ENCODE measurements around the gene DNAJC15. TPM values are rescaled to one million over a fixed set of nuclear protein-coding genes. Genes with fewer than 3 reads are reported as not detected.
"Not testable (repeated sequence)": the region's sequence is repeated elsewhere in the genome, so short reads cannot be mapped to it uniquely, and the experiment has no call there.

Gene DNAJC15
- total RNA-seq, 2 experiments from 2014 or later: 14.6 to 16.3 TPM

- H3K27ac Mint-ChIP-seq, H3K9me3 Mint-ChIP-seq, CTCF ChIA-PET, DNase-seq, H3K4me3 Mint-ChIP-seq, H3K27me3 Mint-ChIP-seq: not testable (repeated sequence)
- Mint-ChIP-seq H3K4me1 (peaks cover 44% of the 10 kb centered on the region), H3K36me3 (ENCODE audit: low read depth) (peaks cover 26% of the 10 kb centered on the region)
- POLR2A ChIA-PET: interaction anchor here (1.3 to 2.9 kb wide), 2 partner anchors 25 to 67 kb away, joined by 3 to 14 read pairs; partner anchors contain the start of gene EPSTI1
Measured at GRCh38 chr13:43059779-43060178, 36.4 kb downstream of the DNAJC15 start.

- H3K4me3 Mint-ChIP-seq, H3K9me3 Mint-ChIP-seq, CTCF ChIA-PET, H3K27ac Mint-ChIP-seq, H3K27me3 Mint-ChIP-seq, DNase-seq, POLR2A ChIA-PET: not testable (repeated sequence)
- peaks cover 26% of the 10 kb centered on the region for H3K36me3 Mint-ChIP-seq (ENCODE audit: low read depth)
- H3K4me1 Mint-ChIP-seq: peaks cover 44% of the 10 kb centered on the region
Measured at GRCh38 chr13:43060806-43061205, 37.4 kb downstream of the DNAJC15 start.

GRCh38 chr13:43061496-43062280 lies 38.3 kb downstream of the DNAJC15 start:
- Mint-ChIP-seq H3K36me3 (ENCODE audit: low read depth) (peaks cover 28% of the 10 kb centered on the region), H3K9me3 (no peaks in the 10 kb centered on the region)

GRCh38 chr13:43071824-43072223 lies 48.4 kb downstream of the DNAJC15 start:
- Mint-ChIP-seq H3K27ac (no peak overlapping the region), H3K27me3 (no peaks in the 10 kb centered on the region), H3K4me3 (no peak overlapping the region), H3K4me1 (peaks cover 26% of the 10 kb centered on the region), H3K36me3 (ENCODE audit: low read depth) (peaks cover 31% of the 10 kb centered on the region), H3K9me3 (no peaks in the 10 kb centered on the region)
- POLR2A ChIA-PET: no interaction called here
- CTCF ChIA-PET: interaction anchor here (1.4 to 1.6 kb wide), 2 partner anchors 16 to 102 kb away, joined by 3 to 4 read pairs; no protein-coding TSS in a partner anchor
- no peak for DNase-seq

More at GRCh38 chr13:43061496-43062280, 38.3 kb downstream of the DNAJC15 start:
- Mint-ChIP-seq H3K27ac (no peak overlapping the region), H3K4me1 (peaks cover 38% of the 10 kb centered on the region), H3K4me3 (no peak overlapping the region), H3K27me3 (no peaks in the 10 kb centered on the region)
- no peak for DNase-seq
- ChIA-PET CTCF (no interaction called here), POLR2A (no interaction called here)

GRCh38 chr13:43072394-43072793 lies 49.0 kb downstream of the DNAJC15 start:
- CTCF ChIA-PET: interaction anchor here (0.7 to 1.6 kb wide), 3 partner anchors 16 to 1824 kb away, joined by 3 to 4 read pairs (median 4); no protein-coding TSS in a partner anchor
- Mint-ChIP-seq H3K4me3 (no peak overlapping the region), H3K4me1 (peaks cover 29% of the 10 kb centered on the region), H3K9me3 (no peaks in the 10 kb centered on the region), H3K27me3 (no peaks in the 10 kb centered on the region), H3K36me3 (ENCODE audit: low read depth) (peaks cover 31% of the 10 kb centered on the region), H3K27ac (no peak overlapping the region)
- POLR2A ChIA-PET: no interaction called here
- no peak for DNase-seq

GRCh38 chr13:43074824-43075510 lies 51.6 kb downstream of the DNAJC15 start:
- CTCF ChIA-PET: interaction anchor here (0.6 to 1.6 kb wide), 2 partner anchors 86 to 165 kb away, joined by 3 to 4 read pairs; no protein-coding TSS in a partner anchor
- Mint-ChIP-seq H3K4me3 (peak overlapping the region; percentile 31), H3K36me3 (ENCODE audit: low read depth) (peaks cover 35% of the 10 kb centered on the region), H3K27me3 (no peaks in the 10 kb centered on the region), H3K4me1 (peaks cover 29% of the 10 kb centered on the region), H3K9me3 (no peaks in the 10 kb centered on the region), H3K27ac (no peak overlapping the region)
- no peak for DNase-seq
- POLR2A ChIA-PET: interaction anchor here (0.9 to 1.5 kb wide), 4 partner anchors 10 to 105 kb away, joined by 3 to 4 read pairs (median 4); no protein-coding TSS in a partner anchor

- not testable (repeated sequence) for H3K27me3 Mint-ChIP-seq, H3K4me3 Mint-ChIP-seq, H3K27ac Mint-ChIP-seq, H3K9me3 Mint-ChIP-seq, DNase-seq
- Mint-ChIP-seq H3K36me3 (ENCODE audit: low read depth) (peaks cover 36% of the 10 kb centered on the region), H3K4me1 (peaks cover 29% of the 10 kb centered on the region)
- CTCF ChIA-PET: interaction anchor here (0.6 to 1.6 kb wide), 3 partner anchors 9 to 166 kb away, joined by 3 to 4 read pairs (median 4); no protein-coding TSS in a partner anchor
- POLR2A ChIA-PET: interaction anchor here (0.9 to 1.5 kb wide), 4 partner anchors 11 to 106 kb away, joined by 3 to 4 read pairs (median 4); no protein-coding TSS in a partner anchor
Measured at GRCh38 chr13:43075511-43075902, 52.1 kb downstream of the DNAJC15 start.

GRCh38 chr13:43077046-43077445 lies 53.7 kb downstream of the DNAJC15 start:
- CTCF ChIA-PET: interaction anchor here (1.1 to 1.2 kb wide), 2 partner anchors 10 to 108 kb away, joined by 3 read pairs; no protein-coding TSS in a partner anchor

GRCh38 chr13:43077461-43077860 lies 54.1 kb downstream of the DNAJC15 start:
- Mint-ChIP-seq H3K4me3 (no peak overlapping the region), H3K36me3 (ENCODE audit: low read depth) (peaks cover 30% of the 10 kb centered on the region), H3K27me3 (no peaks in the 10 kb centered on the region), H3K4me1 (peaks cover 24% of the 10 kb centered on the region), H3K9me3 (peaks cover 3% of the 10 kb centered on the region), H3K27ac (no peak overlapping the region)
- DNase-seq: no peak
- POLR2A ChIA-PET: no interaction called here
- CTCF ChIA-PET: interaction anchor here (1.2 kb wide), 1 partner anchor 10 kb away, joined by 3 read pairs; no protein-coding TSS in a partner anchor

More at GRCh38 chr13:43077046-43077445, 53.7 kb downstream of the DNAJC15 start:
- POLR2A ChIA-PET: interaction anchor here (1.1 kb wide), 1 partner anchor 11 kb away, joined by 3 read pairs; no protein-coding TSS in a partner anchor
- no peak for DNase-seq
- peaks cover 3% of the 10 kb centered on the region for H3K9me3 Mint-ChIP-seq
- H3K27ac Mint-ChIP-seq: no peak overlapping the region
- H3K36me3 Mint-ChIP-seq (ENCODE audit: low read depth): peaks cover 34% of the 10 kb centered on the region
- H3K27me3 Mint-ChIP-seq: no peaks in the 10 kb centered on the region
- H3K4me1 Mint-ChIP-seq: peaks cover 27% of the 10 kb centered on the region
- no peak overlapping the region for H3K4me3 Mint-ChIP-seq

- ChIA-PET POLR2A (no interaction called here), CTCF (interaction anchor here (1.2 kb wide), 1 partner anchor 9 kb away, joined by 3 read pairs; no protein-coding TSS in a partner anchor)
- no peak for DNase-seq
- peaks cover 3% of the 10 kb centered on the region for H3K9me3 Mint-ChIP-seq
- H3K4me1 Mint-ChIP-seq: peaks cover 24% of the 10 kb centered on the region
- no peaks in the 10 kb centered on the region for H3K27me3 Mint-ChIP-seq
- peaks cover 25% of the 10 kb centered on the region for H3K36me3 Mint-ChIP-seq (ENCODE audit: low read depth)
- no peak overlapping the region for H3K27ac Mint-ChIP-seq
- no peak overlapping the region for H3K4me3 Mint-ChIP-seq
Measured at GRCh38 chr13:43077906-43078305, 54.5 kb downstream of the DNAJC15 start.

GRCh38 chr13:43078399-43078798 lies 55.0 kb downstream of the DNAJC15 start:
- Mint-ChIP-seq H3K4me1 (peaks cover 24% of the 10 kb centered on the region), H3K9me3 (peaks cover 3% of the 10 kb centered on the region), H3K4me3 (no peak overlapping the region), H3K27me3 (no peaks in the 10 kb centered on the region), H3K27ac (no peak overlapping the region), H3K36me3 (ENCODE audit: low read depth) (peaks cover 22% of the 10 kb centered on the region)
- DNase-seq: no peak
- POLR2A ChIA-PET: no interaction called here
- CTCF ChIA-PET: interaction anchor here (1.2 kb wide), 1 partner anchor 9 kb away, joined by 3 read pairs; no protein-coding TSS in a partner anchor

GRCh38 chr13:43079392-43079931 lies 56.1 kb downstream of the DNAJC15 start:
- H3K27me3 Mint-ChIP-seq: no peaks in the 10 kb centered on the region
- CTCF ChIA-PET: no interaction called here
- H3K36me3 Mint-ChIP-seq (ENCODE audit: low read depth): peaks cover 22% of the 10 kb centered on the region
- peaks cover 24% of the 10 kb centered on the region for H3K4me1 Mint-ChIP-seq
- no peak overlapping the region for H3K27ac Mint-ChIP-seq
- DNase-seq: no peak
- peaks cover 3% of the 10 kb centered on the region for H3K9me3 Mint-ChIP-seq
- POLR2A ChIA-PET: no interaction called here
- no peak overlapping the region for H3K4me3 Mint-ChIP-seq

GRCh38 chr13:43080199-43080598 lies 56.8 kb downstream of the DNAJC15 start:
- DNase-seq: no peak
- no peak overlapping the region for H3K27ac Mint-ChIP-seq
- H3K4me1 Mint-ChIP-seq: peaks cover 18% of the 10 kb centered on the region
- ChIA-PET CTCF (no interaction called here), POLR2A (no interaction called here)
- peaks cover 3% of the 10 kb centered on the region for H3K9me3 Mint-ChIP-seq
- H3K36me3 Mint-ChIP-seq (ENCODE audit: low read depth): peaks cover 19% of the 10 kb centered on the region
- H3K27me3 Mint-ChIP-seq: no peaks in the 10 kb centered on the region
- no peak overlapping the region for H3K4me3 Mint-ChIP-seq

Data from activated CD4-positive, alpha-beta memory T cell treated with anti-CD3 and anti-CD28 coated beads, Interleukin-2, amount 10 ng/mL, durations not matched to agents 7 days and 5 days (primary cell).